ENCODE data around the gene AQP12A.

The AQP12A gene

DNA sequence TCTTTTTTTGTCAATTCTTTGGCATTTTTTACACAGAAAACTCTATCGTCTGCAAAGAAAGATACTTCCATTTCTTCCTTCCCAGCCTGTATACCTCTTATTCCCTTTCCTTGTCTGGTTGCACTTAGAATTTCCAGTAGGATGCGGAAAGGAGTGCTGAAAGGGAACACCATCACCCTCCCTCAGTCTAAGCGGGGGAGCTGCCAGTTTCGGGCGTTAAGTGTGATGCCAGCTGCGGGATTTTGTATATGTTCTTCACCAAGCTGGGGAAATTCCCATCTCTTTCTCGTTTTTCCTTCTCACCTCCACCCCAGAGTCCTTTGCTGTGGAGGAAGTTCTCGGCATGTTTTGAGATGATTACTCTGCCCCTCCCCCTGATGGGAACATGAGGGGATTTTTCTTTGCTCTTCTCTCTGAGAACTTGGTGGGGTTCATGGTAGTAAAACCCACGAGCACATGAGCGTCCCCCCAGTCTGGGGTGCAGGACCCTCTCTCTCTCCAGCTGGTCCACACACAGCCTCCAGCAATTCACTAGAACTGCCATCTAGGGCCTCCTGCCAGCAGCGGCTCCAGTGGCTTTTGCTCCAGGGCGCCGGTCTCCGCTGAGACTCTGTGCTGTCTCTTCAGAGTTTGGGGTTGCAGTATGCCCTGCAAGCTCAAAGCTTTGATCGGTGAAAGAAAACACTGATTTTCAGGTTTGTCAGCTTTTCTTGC, 15.5 kb downstream of the AQP12A start:
- Histone ChIP-seq H3K27ac (ENCODE audit: low read depth, low read length) (no peak overlapping the region), H3K36me3 (ENCODE audit: control insufficient read depth in 5 of 5, insufficient read depth in 5 of 5, low read length in 5 of 5) (no peaks in the 10 kb centered on the region), H3K9ac (ENCODE audit: low read length in 5 of 5) (no peak overlapping the region), H3K4me3 (ENCODE audit: low read depth in 1 of 5, low read length in 5 of 5) (no peak overlapping the region), H3K4me1 (ENCODE audit: control insufficient read depth in 5 of 5, insufficient read depth in 5 of 5, low read length in 5 of 5) (peaks cover 0 to 7% (median 0%) of the 10 kb centered on the region in 5 donors), H3K9me3 (ENCODE audit: control insufficient read depth in 5 of 5, low read length in 5 of 5) (no peaks in the 10 kb centered on the region), H3K27me3 (ENCODE audit: control insufficient read depth in 5 of 5, insufficient read depth in 4 of 5, low read length in 5 of 5) (peaks cover 4 to 36% (median 30%) of the 10 kb centered on the region in 5 donors)

- no peak overlapping the region for H3K4me3 ChIP-seq (ENCODE audit: low read depth in 1 of 5, low read length in 5 of 5)
- no peaks in the 10 kb centered on the region for H3K9me3 ChIP-seq (ENCODE audit: control insufficient read depth in 5 of 5, low read length in 5 of 5)
- peaks cover 4 to 30% (median 25%) of the 10 kb centered on the region in 5 donors for H3K27me3 ChIP-seq (ENCODE audit: control insufficient read depth in 5 of 5, insufficient read depth in 4 of 5, low read length in 5 of 5)
- no peak overlapping the region for H3K9ac ChIP-seq (ENCODE audit: low read length in 5 of 5)
- peaks cover 0 to 7% (median 0%) of the 10 kb centered on the region in 5 donors for H3K4me1 ChIP-seq (ENCODE audit: control insufficient read depth in 5 of 5, insufficient read depth in 5 of 5, low read length in 5 of 5)
- H3K36me3 ChIP-seq (ENCODE audit: control insufficient read depth in 5 of 5, insufficient read depth in 5 of 5, low read length in 5 of 5), result no peaks in the 10 kb centered on the region
- no peak overlapping the region for H3K27ac ChIP-seq (ENCODE audit: low read depth, low read length)
Measured at GRCh38 chr2:240707821-240708220, 16.2 kb downstream of the AQP12A start.

DNA sequence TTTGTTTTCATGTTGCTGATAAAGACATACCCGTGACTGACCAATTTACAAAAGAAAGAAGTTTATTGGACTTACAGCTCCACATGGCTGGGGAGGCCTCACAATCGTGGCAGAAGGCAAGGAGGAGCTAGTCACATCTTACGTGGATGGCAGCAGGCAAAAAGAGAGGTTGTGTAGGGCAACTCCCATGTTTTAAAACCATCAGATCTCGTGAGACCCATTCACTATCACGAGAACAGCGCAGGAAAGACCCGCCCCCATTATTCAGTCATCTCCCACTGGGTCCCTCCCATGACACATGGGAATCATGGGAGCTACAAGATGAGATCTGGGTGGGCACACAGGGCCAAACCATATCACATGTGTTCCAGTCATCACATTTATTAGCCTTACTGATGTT, 16.8 kb downstream of the AQP12A start:
- Histone ChIP-seq H3K4me3 (ENCODE audit: low read depth in 1 of 5, low read length in 5 of 5) (no peak overlapping the region), H3K9ac (ENCODE audit: low read length in 5 of 5) (no peak overlapping the region), H3K27me3 (ENCODE audit: control insufficient read depth in 5 of 5, insufficient read depth in 4 of 5, low read length in 5 of 5) (peaks cover 4 to 24% (median 20%) of the 10 kb centered on the region in 5 donors), H3K4me1 (ENCODE audit: control insufficient read depth in 5 of 5, insufficient read depth in 5 of 5, low read length in 5 of 5) (peaks cover 0 to 7% (median 0%) of the 10 kb centered on the region in 5 donors), H3K9me3 (ENCODE audit: control insufficient read depth in 5 of 5, low read length in 5 of 5) (no peaks in the 10 kb centered on the region), H3K27ac (ENCODE audit: low read depth, low read length) (no peak overlapping the region), H3K36me3 (ENCODE audit: control insufficient read depth in 5 of 5, insufficient read depth in 5 of 5, low read length in 5 of 5) (no peaks in the 10 kb centered on the region)

DNA sequence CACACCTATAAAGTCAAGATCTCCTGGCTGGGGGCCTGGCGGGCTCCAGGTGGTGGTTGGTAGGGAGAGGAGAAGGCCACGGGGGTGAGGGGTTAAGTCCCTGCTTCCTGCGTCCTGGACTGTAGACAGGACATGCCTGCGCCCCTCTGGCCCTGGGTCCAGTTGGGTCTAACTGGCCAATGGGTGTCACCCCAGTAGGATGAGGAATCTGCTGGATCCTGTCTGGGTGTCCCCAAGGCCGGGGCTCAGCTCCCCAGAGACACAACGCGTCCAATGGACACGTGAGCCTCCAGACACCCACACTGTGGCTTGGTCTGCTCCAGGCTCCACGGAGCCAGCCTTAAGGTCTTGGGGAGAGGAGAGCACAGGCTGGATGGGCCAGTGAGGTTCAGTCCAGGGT, 19.6 kb downstream of the AQP12A start:
- H3K4me3 ChIP-seq (ENCODE audit: low read depth in 1 of 5, low read length in 5 of 5), result no peak overlapping the region
- H3K27me3 ChIP-seq (ENCODE audit: control insufficient read depth in 5 of 5, insufficient read depth in 4 of 5, low read length in 5 of 5), result peaks cover 11 to 41% (median 33%) of the 10 kb centered on the region in 5 donors
- no peak overlapping the region for H3K9ac ChIP-seq (ENCODE audit: low read length in 5 of 5)
- H3K9me3 ChIP-seq (ENCODE audit: control insufficient read depth in 5 of 5, low read length in 5 of 5), result no peaks in the 10 kb centered on the region
- peaks cover 0 to 6% (median 0%) of the 10 kb centered on the region in 5 donors for H3K4me1 ChIP-seq (ENCODE audit: control insufficient read depth in 5 of 5, insufficient read depth in 5 of 5, low read length in 5 of 5)
- no peaks in the 10 kb centered on the region for H3K36me3 ChIP-seq (ENCODE audit: control insufficient read depth in 5 of 5, insufficient read depth in 5 of 5, low read length in 5 of 5)
- no peak overlapping the region for H3K27ac ChIP-seq (ENCODE audit: low read depth, low read length)

DNA sequence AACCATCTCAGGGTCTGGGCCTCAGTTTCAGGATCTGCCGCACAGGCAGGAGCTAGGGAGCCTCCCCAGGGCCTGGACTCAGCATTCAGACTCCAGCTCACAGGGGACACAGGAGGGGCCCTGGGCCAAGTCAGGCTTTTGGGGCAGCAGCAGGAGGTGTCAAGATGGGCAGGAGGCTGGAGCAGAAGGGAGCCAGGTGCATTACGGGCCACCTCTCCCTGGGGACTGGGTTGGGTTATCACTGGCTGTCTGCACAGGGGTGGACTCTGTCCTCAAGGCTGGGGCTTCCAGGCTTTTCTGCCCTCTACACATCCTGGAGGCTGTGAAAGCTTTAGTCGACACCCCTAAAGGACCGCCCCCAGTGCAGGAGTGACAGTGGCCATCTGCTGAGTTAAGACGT, 20.0 kb downstream of the AQP12A start:
- no peak overlapping the region for H3K4me3 ChIP-seq (ENCODE audit: low read depth in 1 of 5, low read length in 5 of 5)
- H3K9ac ChIP-seq (ENCODE audit: low read length in 5 of 5), result no peak overlapping the region
- H3K36me3 ChIP-seq (ENCODE audit: control insufficient read depth in 5 of 5, insufficient read depth in 5 of 5, low read length in 5 of 5), result no peaks in the 10 kb centered on the region
- H3K4me1 ChIP-seq (ENCODE audit: control insufficient read depth in 5 of 5, insufficient read depth in 5 of 5, low read length in 5 of 5), result peaks cover 0 to 6% (median 0%) of the 10 kb centered on the region in 5 donors
- H3K27ac ChIP-seq (ENCODE audit: low read depth, low read length), result no peak overlapping the region
- H3K9me3 ChIP-seq (ENCODE audit: control insufficient read depth in 5 of 5, low read length in 5 of 5), result no peaks in the 10 kb centered on the region
- peaks cover 11 to 43% (median 34%) of the 10 kb centered on the region in 5 donors for H3K27me3 ChIP-seq (ENCODE audit: control insufficient read depth in 5 of 5, insufficient read depth in 4 of 5, low read length in 5 of 5)

DNA sequence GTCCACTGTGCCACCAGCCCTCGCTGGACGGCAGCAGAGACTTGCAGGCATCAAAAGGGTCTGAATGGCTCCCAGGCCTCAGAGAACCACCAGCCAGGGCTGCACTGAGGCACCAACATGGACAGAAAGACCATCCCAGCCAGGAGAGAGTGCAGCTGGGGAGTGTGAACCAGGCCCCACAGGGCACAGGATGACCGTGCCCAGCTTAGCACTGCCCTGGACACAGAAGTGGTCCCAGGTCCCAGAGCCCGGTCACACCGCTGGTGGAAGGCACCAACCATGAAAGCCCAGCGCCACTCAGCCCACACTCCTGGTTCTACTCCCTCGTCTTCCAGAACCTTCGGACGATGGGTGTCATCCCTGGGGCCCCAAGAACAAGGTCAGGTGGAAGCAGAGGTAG, 20.5 kb downstream of the AQP12A start:
- Histone ChIP-seq H3K9me3 (ENCODE audit: control insufficient read depth in 5 of 5, low read length in 5 of 5) (no peaks in the 10 kb centered on the region), H3K4me3 (ENCODE audit: low read depth in 1 of 5, low read length in 5 of 5) (no peak overlapping the region), H3K4me1 (ENCODE audit: control insufficient read depth in 5 of 5, insufficient read depth in 5 of 5, low read length in 5 of 5) (peaks cover 0 to 6% (median 0%) of the 10 kb centered on the region in 5 donors), H3K9ac (ENCODE audit: low read length in 5 of 5) (no peak overlapping the region), H3K27me3 (ENCODE audit: control insufficient read depth in 5 of 5, insufficient read depth in 4 of 5, low read length in 5 of 5) (peaks cover 11 to 46% (median 36%) of the 10 kb centered on the region in 5 donors), H3K27ac (ENCODE audit: low read depth, low read length) (no peak overlapping the region), H3K36me3 (ENCODE audit: control insufficient read depth in 5 of 5, insufficient read depth in 5 of 5, low read length in 5 of 5) (no peaks in the 10 kb centered on the region)

DNA sequence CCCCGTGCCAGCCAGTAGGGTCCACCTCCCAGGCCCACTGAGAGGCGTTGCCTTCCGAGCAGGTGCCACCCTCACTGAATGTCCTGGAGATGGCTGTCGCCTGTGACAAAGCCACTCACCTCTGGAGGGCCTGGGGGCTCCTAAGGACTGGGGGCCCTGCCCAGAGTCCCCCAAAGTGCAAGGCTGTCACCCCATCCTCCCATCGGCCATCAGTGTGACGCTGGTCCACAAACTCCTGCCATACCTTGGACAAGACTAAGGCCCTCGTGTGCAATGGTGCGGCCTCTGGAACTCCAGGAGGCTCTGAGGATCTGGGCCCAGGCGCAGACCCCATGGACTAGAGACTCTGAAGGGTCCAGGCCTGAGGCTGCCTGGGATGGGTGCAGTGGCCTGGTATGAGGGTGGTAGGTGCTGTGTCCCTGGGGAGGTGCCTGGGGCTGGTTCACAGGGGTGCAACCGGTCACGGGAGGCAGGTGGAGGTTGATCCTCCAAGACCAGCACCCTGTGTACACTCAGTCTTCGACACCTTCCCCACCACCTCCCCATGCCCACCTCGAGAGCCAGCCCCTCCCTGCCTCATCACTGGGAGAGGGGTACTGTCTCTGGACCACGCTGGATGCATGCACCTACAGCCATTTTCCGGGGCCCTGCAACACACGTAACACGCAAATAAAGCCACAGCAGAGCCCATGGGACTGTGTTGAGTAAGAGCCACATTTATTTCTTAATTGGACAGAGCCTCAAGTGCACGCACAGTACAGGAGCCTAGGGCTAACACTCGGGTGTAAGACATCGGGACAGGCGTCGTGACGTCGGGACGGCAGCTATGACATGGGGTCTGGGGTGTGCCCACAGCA, 21.6 kb downstream of the AQP12A start:
- Histone ChIP-seq H3K27me3 (ENCODE audit: control insufficient read depth in 5 of 5, insufficient read depth in 4 of 5, low read length in 5 of 5) (peaks cover 17 to 51% (median 40%) of the 10 kb centered on the region in 5 donors), H3K27ac (ENCODE audit: low read depth, low read length) (no peak overlapping the region), H3K9me3 (ENCODE audit: control insufficient read depth in 5 of 5, low read length in 5 of 5) (no peaks in the 10 kb centered on the region), H3K4me1 (ENCODE audit: control insufficient read depth in 5 of 5, insufficient read depth in 5 of 5, low read length in 5 of 5) (peaks cover 0 to 6% (median 0%) of the 10 kb centered on the region in 5 donors), H3K36me3 (ENCODE audit: control insufficient read depth in 5 of 5, insufficient read depth in 5 of 5, low read length in 5 of 5) (no peaks in the 10 kb centered on the region), H3K9ac (ENCODE audit: low read length in 5 of 5) (no peak overlapping the region), H3K4me3 (ENCODE audit: low read depth in 1 of 5, low read length in 5 of 5) (no peak overlapping the region)

DNA sequence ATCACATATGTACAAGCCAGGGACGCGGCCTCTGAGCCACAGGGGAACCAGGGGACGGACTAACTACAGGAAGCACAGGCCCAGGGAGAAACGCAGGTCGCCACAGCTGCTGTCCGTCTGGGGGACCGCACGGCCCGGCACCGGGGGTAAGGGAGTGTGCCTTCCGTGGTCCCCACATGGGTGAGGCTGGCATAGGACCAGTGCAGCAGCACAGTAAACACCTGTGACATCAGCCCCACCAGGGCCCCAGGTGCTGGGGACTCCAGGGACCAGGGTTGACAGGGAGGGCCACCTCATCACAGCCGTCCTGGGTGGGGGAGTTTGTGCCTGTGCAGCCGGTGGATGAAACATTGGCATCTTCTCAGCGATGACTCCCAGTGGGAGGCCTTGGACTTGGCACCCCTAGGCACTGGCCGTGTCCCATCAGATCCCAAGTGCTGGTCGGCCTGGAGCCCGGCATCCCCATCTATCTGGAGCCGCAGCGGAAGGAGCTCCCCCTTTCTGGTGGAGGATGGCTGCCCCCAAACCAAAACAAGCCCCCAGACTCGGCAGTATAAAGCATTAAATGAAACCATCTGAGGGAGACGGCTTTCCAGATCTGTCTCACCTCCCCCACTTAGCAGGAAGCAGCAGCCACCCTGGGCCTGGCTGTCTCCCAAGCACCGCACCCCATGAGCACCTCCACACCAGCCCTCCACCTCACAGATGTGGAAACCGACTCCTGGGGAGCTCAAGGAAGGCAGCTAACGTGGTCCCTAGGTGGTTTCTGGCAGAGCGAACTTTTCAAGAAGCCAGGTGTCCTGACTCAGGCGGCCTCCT, 22.5 kb downstream of the AQP12A start:
- Histone ChIP-seq H3K9ac (ENCODE audit: low read length in 5 of 5) (no peak overlapping the region), H3K27me3 (ENCODE audit: control insufficient read depth in 5 of 5, insufficient read depth in 4 of 5, low read length in 5 of 5) (peaks cover 17 to 48% (median 40%) of the 10 kb centered on the region in 5 donors), H3K36me3 (ENCODE audit: control insufficient read depth in 5 of 5, insufficient read depth in 5 of 5, low read length in 5 of 5) (no peaks in the 10 kb centered on the region), H3K9me3 (ENCODE audit: control insufficient read depth in 5 of 5, low read length in 5 of 5) (no peaks in the 10 kb centered on the region), H3K27ac (ENCODE audit: low read depth, low read length) (no peak overlapping the region), H3K4me3 (ENCODE audit: low read depth in 1 of 5, low read length in 5 of 5) (no peak overlapping the region), H3K4me1 (ENCODE audit: control insufficient read depth in 5 of 5, insufficient read depth in 5 of 5, low read length in 5 of 5) (peaks cover 0 to 6% (median 0%) of the 10 kb centered on the region in 5 donors)

GRCh38 chr2:240714747-240715725, 23.4 kb downstream of the AQP12A start:
- Histone ChIP-seq H3K36me3 (ENCODE audit: control insufficient read depth in 5 of 5, insufficient read depth in 5 of 5, low read length in 5 of 5) (no peaks in the 10 kb centered on the region), H3K9me3 (ENCODE audit: control insufficient read depth in 5 of 5, low read length in 5 of 5) (no peaks in the 10 kb centered on the region), H3K4me1 (ENCODE audit: control insufficient read depth in 5 of 5, insufficient read depth in 5 of 5, low read length in 5 of 5) (peaks cover 0 to 6% (median 0%) of the 10 kb centered on the region in 5 donors), H3K9ac (ENCODE audit: low read length in 5 of 5) (no peak overlapping the region), H3K27ac (ENCODE audit: low read depth, low read length) (no peak overlapping the region), H3K4me3 (ENCODE audit: low read depth in 1 of 5, low read length in 5 of 5) (no peak overlapping the region), H3K27me3 (ENCODE audit: control insufficient read depth in 5 of 5, insufficient read depth in 4 of 5, low read length in 5 of 5) (peaks cover 17 to 51% (median 40%) of the 10 kb centered on the region in 5 donors)
